ENCODE measurements around the gene QPCTL.

Gene QPCTL

GRCh38 chr19:45692187-45693105 lies at the start of gene QPCTL:
Gene QPCTL, plus strand, starts transcription at chr19:45692666. Its CDS starts 38 bp downstream, at chr19:45692704.
- peaks cover 17% of the 10 kb centered on the region for H3K36me3 ChIP-seq (ENCODE audit: control insufficient read depth, insufficient read depth, low read length)
- H3K27me3 ChIP-seq (replicated peaks; ENCODE audit: control insufficient read depth, insufficient read depth, low read length) = no peaks in the 10 kb centered on the region
- H3K4me3 ChIP-seq (replicated peaks; ENCODE audit: low read depth, low read length) = peak within 1 kb of the TSS; percentile 75
- peak; percentile 96 for DNase-seq (ENCODE audit: extremely low read depth, insufficient read length)
- TF ChIP-seq, protein P1, sequence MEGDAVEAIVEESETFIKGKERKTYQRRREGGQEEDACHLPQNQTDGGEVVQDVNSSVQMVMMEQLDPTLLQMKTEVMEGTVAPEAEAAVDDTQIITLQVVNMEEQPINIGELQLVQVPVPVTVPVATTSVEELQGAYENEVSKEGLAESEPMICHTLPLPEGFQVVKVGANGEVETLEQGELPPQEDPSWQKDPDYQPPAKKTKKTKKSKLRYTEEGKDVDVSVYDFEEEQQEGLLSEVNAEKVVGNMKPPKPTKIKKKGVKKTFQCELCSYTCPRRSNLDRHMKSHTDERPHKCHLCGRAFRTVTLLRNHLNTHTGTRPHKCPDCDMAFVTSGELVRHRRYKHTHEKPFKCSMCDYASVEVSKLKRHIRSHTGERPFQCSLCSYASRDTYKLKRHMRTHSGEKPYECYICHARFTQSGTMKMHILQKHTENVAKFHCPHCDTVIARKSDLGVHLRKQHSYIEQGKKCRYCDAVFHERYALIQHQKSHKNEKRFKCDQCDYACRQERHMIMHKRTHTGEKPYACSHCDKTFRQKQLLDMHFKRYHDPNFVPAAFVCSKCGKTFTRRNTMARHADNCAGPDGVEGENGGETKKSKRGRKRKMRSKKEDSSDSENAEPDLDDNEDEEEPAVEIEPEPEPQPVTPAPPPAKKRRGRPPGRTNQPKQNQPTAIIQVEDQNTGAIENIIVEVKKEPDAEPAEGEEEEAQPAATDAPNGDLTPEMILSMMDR (IDR thresholded peaks at IDR 0.05; ENCODE audit: insufficient read depth, low read length, poor library complexity, severe bottlenecking) = no peak

DNA sequence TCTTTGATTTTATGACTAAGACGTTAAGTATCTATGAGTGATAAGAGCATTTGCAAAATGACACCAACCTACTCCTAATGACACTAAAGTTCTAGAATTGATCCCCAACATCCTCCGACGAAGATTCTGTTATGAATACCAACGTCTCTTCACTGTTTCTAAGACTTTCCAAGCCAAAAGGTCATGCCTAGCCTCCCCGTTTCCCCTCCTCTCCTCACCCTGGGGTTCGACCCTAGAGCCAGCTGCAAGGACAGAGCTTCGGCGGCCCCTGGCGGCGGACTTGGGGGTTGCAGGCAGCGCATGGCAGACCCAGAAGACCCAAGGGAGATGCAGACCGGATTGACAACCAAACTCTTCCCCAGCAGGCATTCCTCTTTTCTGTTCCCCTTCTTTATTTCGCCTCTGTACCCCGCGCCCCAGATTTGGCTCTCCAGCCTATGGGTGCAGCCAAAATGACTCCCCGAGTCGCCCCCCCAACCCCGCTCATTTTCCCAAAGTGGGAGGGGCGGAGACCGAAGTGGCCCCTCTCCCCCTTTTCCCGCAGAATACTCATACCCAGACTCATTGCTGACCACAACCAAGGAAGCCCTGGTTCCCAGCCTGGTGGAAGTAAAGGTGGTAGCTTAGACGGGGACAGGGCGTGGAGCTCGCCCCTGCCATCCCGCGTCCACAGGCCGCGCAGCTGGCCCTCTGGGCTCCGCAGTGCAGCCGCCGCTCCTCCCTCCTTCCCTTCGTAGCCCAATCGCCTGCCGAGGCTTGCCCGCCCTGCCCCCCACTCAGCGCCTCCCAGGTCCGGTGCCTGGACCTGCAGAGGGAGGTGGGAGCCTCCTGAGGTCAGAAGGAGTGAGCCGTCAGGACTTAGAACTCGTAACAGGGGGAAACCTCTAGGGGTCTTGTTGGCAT lies 49.2 kb upstream of the QPCTL start:
- DNase-seq (ENCODE audit: extremely low read depth, insufficient read length) = peak; percentile 95
- TF ChIP-seq, protein P1 (IDR thresholded peaks at IDR 0.05; ENCODE audit: insufficient read depth, low read length, poor library complexity, severe bottlenecking) = peak; percentile 99
- Histone ChIP-seq H3K4me3 (replicated peaks; ENCODE audit: low read depth, low read length) (peak overlapping the region; percentile 69), H3K36me3 (ENCODE audit: control insufficient read depth, insufficient read depth, low read length) (no peaks in the 10 kb centered on the region), H3K27me3 (replicated peaks; ENCODE audit: control insufficient read depth, insufficient read depth, low read length) (no peaks in the 10 kb centered on the region)

GRCh38 chr19:45643927-45644771 lies 48.3 kb upstream of the QPCTL start:
- H3K36me3 ChIP-seq (ENCODE audit: control insufficient read depth, insufficient read depth, low read length) = no peaks in the 10 kb centered on the region
- H3K27me3 ChIP-seq (replicated peaks; ENCODE audit: control insufficient read depth, insufficient read depth, low read length) = no peaks in the 10 kb centered on the region
- TF ChIP-seq, protein P1 (IDR thresholded peaks at IDR 0.05; ENCODE audit: insufficient read depth, low read length, poor library complexity, severe bottlenecking) = no peak
- DNase-seq (ENCODE audit: extremely low read depth, insufficient read length) = no peak
- peak overlapping the region; percentile 69 for H3K4me3 ChIP-seq (replicated peaks; ENCODE audit: low read depth, low read length)

DNA sequence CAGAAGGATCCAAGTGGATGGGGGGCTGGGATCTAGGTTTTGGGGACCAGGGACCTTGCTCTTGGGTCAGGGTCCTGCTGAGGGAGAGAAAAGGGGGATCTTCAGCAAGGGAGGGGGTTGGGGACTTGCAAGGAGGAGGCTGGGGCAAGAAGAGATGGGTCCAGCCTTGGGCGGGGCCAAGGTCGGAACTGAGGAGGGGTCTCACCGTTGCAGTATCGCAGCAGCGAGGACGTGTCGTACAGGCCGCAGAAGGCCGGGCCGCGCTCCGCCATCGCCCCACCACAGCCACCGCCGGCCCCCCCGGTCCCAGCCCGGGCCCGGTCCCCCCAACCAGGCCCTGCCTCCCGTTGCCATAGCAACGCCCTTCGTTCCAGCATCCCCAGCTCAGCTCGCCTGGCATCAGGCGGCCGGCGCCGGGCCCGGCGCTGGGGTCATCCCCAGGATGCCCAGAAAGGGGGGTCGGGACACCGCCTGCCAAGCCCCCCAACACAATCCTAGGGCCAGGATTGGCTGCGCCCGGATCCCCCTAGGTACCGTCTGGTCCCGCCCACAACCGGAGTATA lies 47.3 kb upstream of the QPCTL start:
- Histone ChIP-seq H3K36me3 (ENCODE audit: control insufficient read depth, insufficient read depth, low read length) (no peaks in the 10 kb centered on the region), H3K27me3 (replicated peaks; ENCODE audit: control insufficient read depth, insufficient read depth, low read length) (no peaks in the 10 kb centered on the region), H3K4me3 (replicated peaks; ENCODE audit: low read depth, low read length) (peak overlapping the region; percentile 69)
- TF ChIP-seq, protein P1 (IDR thresholded peaks at IDR 0.05; ENCODE audit: insufficient read depth, low read length, poor library complexity, severe bottlenecking) = no peak
- DNase-seq (ENCODE audit: extremely low read depth, insufficient read length) = no peak

Data from GM06990 (cell line).